HepG2 (cell line): ENCODE data around the gene MICAL3.

ENCODE experiments used
- CREB1 ChIP-seq, 2 experiments: fragments of 450-650 bp in 1 of 2; IDR thresholded peaks; 2 replicates each; pipeline ENCODE4 v1.6.1; 2016 to 2017; ENCODE audit warnings: control low read depth in 1 of 2, mild to moderate bottlenecking in 1 of 2, missing compliant biosample characterization in 1 of 2, missing genetic modification characterization in 1 of 2
- CTCF ChIP-seq: sonication (generic); formaldehyde crosslinking; IDR thresholded peaks from 2 replicates; pipeline ENCODE4 v1.5.0; 2020; ENCODE audit warnings: mild to moderate bottlenecking, missing genetic modification reagents, moderate library complexity
- E2F1 ChIP-seq: sonication (generic); formaldehyde crosslinking; IDR thresholded peaks from 2 replicates; pipeline ENCODE4 v1.5.0; 2020; ENCODE audit warnings: missing genetic modification reagents
- ELF4 ChIP-seq: sonication (generic); formaldehyde crosslinking; IDR thresholded peaks from 2 replicates; pipeline ENCODE4 v1.5.0; 2020; ENCODE audit warnings: missing genetic modification reagents, mild to moderate bottlenecking, moderate library complexity, borderline replicate concordance
- EZH2 ChIP-seq: conservative IDR thresholded peaks from 2 replicates; pipeline ENCODE4 v1.6.1; 2012; ENCODE audit warnings: mild to moderate bottlenecking, low read depth, low read length, moderate library complexity
- MAFK ChIP-seq, 2 experiments: IDR thresholded peaks in 1 of 2; conservative IDR thresholded peaks in 1 of 2; 2 replicates each; pipeline ENCODE4 v1.6.1; 2011; ENCODE audit warnings: improper control_type of control experiment in 2 of 2, low read length in 2 of 2
- MATR3 ChIP-seq: sonication (generic); formaldehyde crosslinking; IDR thresholded peaks from 2 replicates; pipeline ENCODE4 v1.4.0; 2020; ENCODE audit warnings: missing genetic modification reagents
- NFE2L1 ChIP-seq: sonication (generic); formaldehyde crosslinking; IDR thresholded peaks from 2 replicates; pipeline ENCODE4 v1.4.0; 2020; ENCODE audit warnings: missing genetic modification reagents, mild to moderate bottlenecking, borderline replicate concordance
- POLR2AphosphoS5 ChIP-seq: IDR thresholded peaks from 2 replicates; pipeline ENCODE4 v1.6.1; 2012; ENCODE audit warnings: low read depth, low read length
- RBFOX2 ChIP-seq: fragments of 200-400 bp; formaldehyde crosslinking; IDR thresholded peaks from 2 replicates; pipeline ENCODE4 v1.6.1; 2017; ENCODE audit warnings: low read depth, mild to moderate bottlenecking, low read length
- SNAPC5 ChIP-seq: sonication (generic); formaldehyde crosslinking; IDR thresholded peaks from 2 replicates; pipeline ENCODE4 v1.8.1; 2023; ENCODE audit warnings: mild to moderate bottlenecking, missing genetic modification reagents, borderline replicate concordance
- USF2 ChIP-seq, 2 experiments: sonication (generic) in 1 of 2; formaldehyde crosslinking in 1 of 2; IDR thresholded peaks; 2 replicates each; pipeline versions ENCODE4 v1.5.1 to v1.6.1; 2011 to 2020; ENCODE audit warnings: borderline replicate concordance in 1 of 2, low read depth in 1 of 2, low read length in 1 of 2, mild to moderate bottlenecking in 1 of 2, missing genetic modification reagents in 1 of 2, moderate library complexity in 1 of 2

GRCh38 chr22:17998913-17999312 lies 25.4 kb downstream of the MICAL3 start:
- TF ChIP-seq E2F1 (CRISPR knock-in tag) (no peak), RBFOX2 (no peak), CREB1 (IDR thresholded peaks at IDR 0.05) (no peak), CREB1 (CRISPR knock-in tag; IDR thresholded peaks at IDR 0.05) (no peak), CTCF (CRISPR knock-in tag) (no peak), NFE2L1 (CRISPR knock-in tag) (no peak), POLR2AphosphoS5 (no peak), SNAPC5 (CRISPR knock-in tag) (no peak), MATR3 (CRISPR knock-in tag) (no peak), USF2 (IDR thresholded peaks at IDR 0.05; ENCODE audit: low read depth, low read length) (no peak), USF2 (CRISPR knock-in tag; IDR thresholded peaks at IDR 0.05; ENCODE audit: borderline replicate concordance) (no peak), MAFK (conservative IDR thresholded peaks at IDR 0.05 in 1 of 2, IDR thresholded peaks at IDR 0.05 in 1 of 2; ENCODE audit: low read length in 2 of 2) (no peak), ELF4 (CRISPR knock-in tag) (no peak), EZH2 (no peak)
